Peyer's patch (tissue), 4 donors: ENCODE results near the gene TMEM108.

ENCODE experiments used
- CTCF ChIP-seq, 6 experiments: fragments of 450-650 bp in 4 of 6; fragments of 200-600 bp in 2 of 6; sonication (generic) in 1 of 6; IDR thresholded peaks; one replicate each; pipeline ENCODE4 v1.5.1; 2017 to 2019; ENCODE audit warnings: antibody characterized with exemption in 6 of 6, mild to moderate bottlenecking in 3 of 6, moderate library complexity in 1 of 6
- POLR2A ChIP-seq, 2 donors: fragments of 450-650 bp; IDR thresholded peaks; one replicate each; pipeline ENCODE4 v1.5.1; 2017; ENCODE audit warnings: antibody characterized with exemption in 2 of 2, mild to moderate bottlenecking in 2 of 2, moderate library complexity in 2 of 2

- TF ChIP-seq CTCF (IDR thresholded peaks at IDR 0.05): no peak
- no peak for TF ChIP-seq POLR2A (IDR thresholded peaks at IDR 0.05)
These were observed 291.4 kb downstream of the TMEM108 start for GRCh38 chr3:133329626-133330025.
